ENCODE data around the gene TSPO. TPM values are rescaled to one million over a fixed set of nuclear protein-coding genes. Genes with fewer than 3 reads are reported as not detected.

The TSPO gene
- total RNA-seq, 1 donor from 2014 or later = 126 TPM

Other genes with a start within 250 kb of the TSPO start
- 30.8 and 32.5 TPM in 2 replicates for gene PACSIN2, start 136.4 kb upstream of the TSPO start, total RNA-seq
- gene TTLL1, start 62.2 kb upstream of the TSPO start, total RNA-seq = 3.4 and 4.1 TPM in 2 replicates
- gene BIK, start 40.8 kb upstream of the TSPO start, total RNA-seq = 2.5 and 3.1 TPM in 2 replicates
- 17.3 and 18.5 TPM in 2 replicates for gene MCAT, start 8.2 kb upstream of the TSPO start, total RNA-seq
- gene TTLL12, start 35.6 kb downstream of the TSPO start, total RNA-seq = 85.7 and 89.1 TPM in 2 replicates
- gene SCUBE1, start 191.8 kb downstream of the TSPO start, total RNA-seq = not detected in 2 replicates